ENCODE results near the gene TP73.

The TP73 gene

DNA sequence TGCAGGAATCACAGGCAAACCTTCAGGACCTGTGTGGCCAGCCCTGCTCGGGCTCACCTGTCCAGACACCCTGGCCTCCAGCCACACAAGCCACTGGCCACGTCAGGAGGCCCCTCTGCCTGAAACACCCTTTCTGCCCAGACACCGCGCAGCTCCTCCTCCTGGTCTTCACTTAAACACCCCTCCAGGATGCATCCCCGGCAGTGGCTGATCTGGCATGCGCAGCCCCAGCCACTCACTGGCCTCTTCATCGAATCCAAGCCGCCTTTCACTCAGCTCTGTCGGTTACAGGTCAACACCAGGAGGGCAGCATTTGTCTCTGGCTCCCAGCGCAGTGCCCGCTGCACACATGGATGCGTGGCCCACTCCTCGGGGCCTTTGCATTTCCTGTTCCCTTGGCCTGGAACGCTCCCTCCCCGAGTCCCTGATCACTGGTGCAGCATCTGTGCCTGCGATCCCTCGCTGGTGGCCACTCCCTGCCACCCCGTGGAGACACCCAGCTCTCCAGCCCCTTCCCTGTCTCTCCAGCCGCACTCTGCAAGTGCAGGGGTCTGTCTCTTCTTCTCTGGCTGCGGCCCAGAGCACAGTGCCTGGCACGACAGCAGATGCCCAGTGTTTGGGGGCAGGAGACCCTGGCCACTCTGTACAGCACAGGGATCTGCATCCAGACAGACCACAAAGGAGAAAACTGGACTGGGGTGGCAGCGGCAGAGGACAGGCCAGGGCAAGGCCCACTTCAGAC, 18.1 kb upstream of the TP73 start:
- no peak for DNase-seq (ENCODE audit: low spot score)

GRCh38 chr1:3636080-3636479, 16.2 kb upstream of the TP73 start:
- DNase-seq (ENCODE audit: low spot score), result no peak

DNA sequence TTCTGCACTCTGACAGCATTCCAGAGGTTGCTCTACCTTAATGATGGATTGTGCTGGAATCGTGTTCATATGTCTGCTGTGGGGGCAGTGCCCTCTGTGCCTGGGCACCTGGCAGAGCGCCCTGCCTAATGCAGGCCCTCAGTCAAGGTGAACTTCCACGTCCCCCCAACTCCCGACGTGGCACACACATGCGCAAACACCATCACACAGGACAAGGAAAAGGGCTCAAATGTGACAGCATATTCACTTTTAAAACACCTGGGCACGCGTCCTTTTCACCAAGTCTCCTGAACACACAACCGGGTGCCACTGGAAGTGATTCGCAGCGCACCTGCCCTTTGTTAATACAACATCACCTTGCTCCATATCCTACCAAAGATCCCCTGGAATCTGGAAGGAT, 15.8 kb upstream of the TP73 start:
- DNase-seq (ENCODE audit: low spot score), result no peak

DNA sequence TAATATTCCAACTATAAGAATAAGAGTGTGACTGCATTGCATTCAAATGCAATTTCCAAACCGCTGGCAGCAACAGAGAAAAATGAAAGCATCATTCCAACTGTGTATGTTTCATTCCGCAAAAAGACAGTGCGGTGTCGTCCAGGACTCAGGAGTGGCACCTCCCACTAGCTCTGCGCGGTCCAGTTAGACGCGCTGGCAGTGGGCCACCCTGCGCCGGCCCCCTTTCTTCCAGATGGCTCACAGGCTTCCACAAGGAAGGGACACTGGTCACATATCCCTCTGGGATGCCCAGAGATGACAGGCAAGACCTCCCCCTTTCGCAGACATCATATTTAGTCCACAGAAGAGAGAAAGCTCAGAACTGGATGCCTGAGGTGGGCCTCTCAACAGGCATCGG, 14.3 kb upstream of the TP73 start:
- DNase-seq (ENCODE audit: low spot score), result no peak

DNA sequence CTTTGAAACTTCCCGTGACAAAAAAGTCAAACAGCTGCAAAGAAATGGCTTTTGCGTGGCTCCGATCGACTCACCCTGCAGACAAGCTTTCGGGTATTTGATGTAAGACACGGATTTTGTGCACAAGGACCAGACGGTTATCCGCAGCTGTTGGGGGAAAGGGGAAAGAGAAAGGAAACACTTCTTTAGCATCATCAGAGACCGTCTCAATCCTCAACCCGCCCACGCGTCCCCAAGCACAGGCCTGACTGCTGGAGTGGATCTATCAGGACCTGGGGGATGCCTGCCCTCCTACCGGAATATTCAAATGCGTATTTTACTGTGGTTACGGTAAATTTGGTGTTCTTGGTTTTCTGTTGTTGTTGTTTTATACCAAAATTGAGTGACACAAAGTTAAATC, 13.6 kb upstream of the TP73 start:
- DNase-seq (ENCODE audit: low spot score), result no peak

- DNase-seq (ENCODE audit: low spot score), result no peak
Measured at GRCh38 chr1:3639397-3639911, 12.9 kb upstream of the TP73 start.

- DNase-seq (ENCODE audit: low spot score), result no peak
Measured at GRCh38 chr1:3640121-3640837, 12.0 kb upstream of the TP73 start.

DNA sequence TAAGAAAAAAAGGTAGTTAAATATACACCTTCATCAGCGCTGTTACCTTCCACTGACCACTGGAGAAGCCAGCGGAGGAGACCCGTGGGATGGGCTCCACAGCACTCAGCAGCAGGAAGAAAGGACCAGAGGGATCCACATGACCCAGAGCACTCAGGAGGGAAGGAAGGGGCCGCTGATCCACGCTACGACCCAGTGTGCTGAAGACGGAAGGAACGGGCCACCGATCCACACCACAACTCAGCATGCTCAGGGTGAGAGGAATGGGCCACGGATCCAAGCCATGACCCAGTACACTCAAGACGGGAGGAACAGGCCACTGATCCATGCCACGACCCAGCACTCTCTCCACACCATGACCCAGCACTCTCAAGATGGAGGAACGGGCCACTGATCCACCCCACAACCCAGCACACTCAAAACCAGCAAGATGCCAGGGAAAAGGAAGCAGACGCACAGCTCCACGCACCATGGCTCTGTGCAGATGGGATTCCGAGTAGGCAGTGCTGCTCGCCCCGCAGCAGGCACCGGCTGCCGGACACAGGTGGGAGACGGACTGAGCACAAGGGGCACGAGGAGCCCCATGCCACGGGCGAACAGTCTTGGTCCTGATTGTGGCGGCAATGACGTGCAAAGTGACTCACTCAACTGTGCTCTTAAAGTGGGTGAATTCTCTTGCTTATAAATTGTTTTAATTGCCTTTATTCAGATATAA, 11.1 kb upstream of the TP73 start:
- DNase-seq (ENCODE audit: low spot score), result no peak

GRCh38 chr1:3641816-3642215, 10.5 kb upstream of the TP73 start:
- DNase-seq (ENCODE audit: low spot score), result no peak

GRCh38 chr1:3642919-3643675, 9.2 kb upstream of the TP73 start:
- DNase-seq (ENCODE audit: low spot score), result no peak

DNA sequence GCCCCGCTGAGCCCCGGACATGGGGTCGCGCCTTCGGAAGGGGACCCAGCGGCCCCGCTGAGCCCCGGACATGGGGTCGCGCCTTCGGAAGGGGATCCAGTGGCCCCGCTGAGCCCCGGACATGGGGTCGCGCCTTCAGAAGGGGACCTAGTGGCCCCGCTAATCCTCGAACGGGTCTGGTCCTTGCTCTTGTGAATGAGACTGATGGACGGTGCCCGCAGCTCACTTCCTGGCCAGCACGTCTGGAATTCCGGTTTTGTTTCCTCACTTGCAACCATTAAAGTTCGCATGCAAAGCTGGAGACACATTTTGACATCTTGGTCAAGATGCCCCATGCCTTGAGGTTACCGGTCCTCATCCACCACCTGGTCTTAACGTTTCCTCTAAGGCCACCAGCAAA, 8.0 kb upstream of the TP73 start:
- no peak for DNase-seq (ENCODE audit: low spot score)

GRCh38 chr1:3645247-3645646, 7.1 kb upstream of the TP73 start:
- no peak for DNase-seq (ENCODE audit: low spot score)

DNA sequence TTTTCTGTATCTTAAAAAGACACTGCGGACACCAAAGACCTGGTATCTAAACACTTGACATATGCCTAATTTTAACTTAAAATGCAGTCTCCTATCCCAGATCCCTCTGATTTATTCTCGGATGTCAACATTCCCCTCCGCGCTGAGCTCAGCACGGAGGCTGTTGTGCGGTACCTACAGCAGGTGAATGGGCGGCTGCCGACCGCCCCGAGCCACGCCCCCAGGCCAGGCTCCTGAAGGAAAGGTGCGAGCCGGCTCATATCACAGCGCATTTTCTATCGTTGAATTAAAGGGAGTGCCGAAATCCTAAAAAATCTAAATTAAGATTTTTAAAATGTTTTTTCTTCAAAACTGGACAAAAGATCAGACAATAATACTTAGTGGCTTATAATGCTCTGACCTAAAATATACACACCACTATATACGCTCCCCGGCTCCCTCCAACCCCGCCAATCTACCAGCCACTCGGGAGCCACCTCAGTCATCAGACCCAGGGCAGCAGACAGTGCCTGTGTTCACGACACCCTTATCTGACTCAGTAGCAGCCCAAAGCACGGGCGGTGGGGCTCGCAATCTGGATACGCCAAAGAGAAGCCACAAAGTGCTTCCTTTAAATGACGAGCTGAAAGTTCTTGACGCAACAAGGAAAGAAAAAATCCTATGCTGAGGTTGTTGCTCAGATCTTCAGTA, 6.5 kb upstream of the TP73 start:
- DNase-seq (ENCODE audit: low spot score), result no peak

DNA sequence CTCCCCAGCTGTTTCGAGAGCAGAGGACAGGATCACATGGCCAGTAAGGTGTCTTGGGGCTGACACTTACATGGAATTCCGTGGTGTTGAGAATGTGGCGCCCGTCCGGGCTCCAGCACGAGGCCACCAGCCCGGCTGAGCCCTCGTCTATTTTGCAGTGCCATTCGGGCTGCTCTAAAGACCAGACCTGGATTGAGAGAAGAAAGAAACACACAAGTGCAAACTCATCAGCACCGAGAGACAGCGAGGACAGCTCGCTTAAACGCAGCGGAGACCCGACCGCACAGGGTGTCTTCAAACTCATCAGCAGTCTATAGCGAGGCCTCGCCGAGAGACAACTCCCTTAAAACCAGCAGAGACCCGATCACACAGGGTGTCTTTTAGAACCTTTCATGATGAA, 5.7 kb upstream of the TP73 start:
- no peak for DNase-seq (ENCODE audit: low spot score)

GRCh38 chr1:3649342-3650247, 2.7 kb upstream of the TP73 start, which contains the start of gene WRAP73:
Gene WRAP73 (minus strand): TSS chr1:3650103. CDS start chr1:3649999, 104 bp downstream.
- DNase-seq (ENCODE audit: low spot score), result peak; percentile 90

DNA sequence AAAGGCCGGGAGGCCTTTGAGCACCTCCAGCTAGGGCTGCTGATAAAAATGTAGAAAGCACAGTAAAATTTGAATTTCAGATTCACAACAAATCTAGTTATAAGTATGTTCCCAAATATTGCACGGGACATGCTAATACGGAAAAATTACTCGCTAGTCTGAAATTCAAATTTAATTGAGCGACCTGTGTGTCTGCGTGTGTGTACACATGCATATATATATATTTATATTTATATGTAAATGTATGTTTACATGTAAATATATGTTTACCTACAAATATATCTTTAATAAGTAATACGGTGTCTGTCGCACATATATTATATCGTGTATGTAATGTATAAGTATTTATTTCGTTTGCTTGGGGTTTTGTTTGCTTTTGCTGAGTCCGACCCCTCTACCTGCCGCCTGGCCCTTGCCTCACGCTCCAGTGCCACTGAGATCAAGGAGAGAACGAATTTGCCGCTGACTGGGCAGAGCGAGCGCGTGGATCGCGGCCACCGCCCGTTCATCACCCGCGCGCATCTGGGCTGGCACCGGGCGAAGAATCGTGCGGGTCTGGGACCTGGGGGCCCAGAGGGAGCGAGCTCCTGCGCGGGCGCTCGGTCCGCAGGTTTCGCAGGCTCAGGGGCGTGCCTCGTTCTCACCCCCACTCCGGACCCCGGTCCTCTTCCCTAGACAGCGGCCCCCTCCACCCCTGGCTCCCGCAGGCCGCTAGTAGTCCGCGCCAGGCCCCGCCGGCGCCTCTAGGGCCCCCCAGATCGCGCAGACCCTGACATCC, 1.9 kb upstream of the TP73 start:
- no peak for DNase-seq (ENCODE audit: low spot score)

GRCh38 chr1:3651026-3651929, 1.0 kb upstream of the TP73 start:
- no peak for DNase-seq (ENCODE audit: low spot score)

DNA sequence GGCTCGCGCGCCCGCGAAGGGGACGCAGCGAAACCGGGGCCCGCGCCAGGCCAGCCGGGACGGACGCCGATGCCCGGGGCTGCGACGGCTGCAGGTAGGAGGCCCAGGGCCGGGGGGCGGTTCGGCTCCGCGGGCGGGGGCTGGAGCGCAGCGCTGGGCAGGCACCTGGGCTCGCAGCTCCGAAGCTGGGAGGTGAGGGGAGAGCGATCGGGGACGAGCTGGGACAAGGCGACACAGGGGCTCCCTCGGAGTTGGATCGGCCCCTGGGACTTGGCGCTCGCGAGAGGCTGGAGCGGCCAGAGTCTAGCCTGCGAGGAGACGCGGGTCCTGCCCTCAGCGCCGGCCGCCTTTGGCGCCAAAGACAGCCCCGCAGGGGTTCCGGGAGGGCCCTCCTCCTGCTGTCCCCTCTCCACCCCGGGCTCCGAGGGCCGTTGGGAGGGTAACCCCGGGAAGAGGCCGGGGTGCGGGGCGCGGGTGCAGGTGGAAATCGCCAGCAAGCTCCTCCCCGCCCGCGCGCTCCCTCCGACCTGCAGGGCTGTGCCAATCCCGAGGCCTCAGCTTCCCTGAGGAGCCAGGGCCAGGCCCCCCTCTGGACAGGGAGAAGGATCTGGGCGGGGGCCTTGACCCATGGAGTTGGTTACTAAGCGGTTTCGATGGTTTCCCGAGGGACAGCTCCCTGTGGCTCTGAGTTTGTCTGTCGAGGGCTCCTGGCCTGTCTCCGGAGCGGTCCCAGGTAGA, 401 bp downstream of the TP73 start:
- peak; percentile 9 for DNase-seq (ENCODE audit: low spot score)
